NCI-H1930 (cell line): Measurements from ENCODE around the gene PROM2.
"Not testable (repeated sequence)": the region's sequence is repeated elsewhere in the genome, so short reads cannot be mapped to it uniquely, and the experiment has no call there.

Source experiments
- DNase-seq, 2 experiments: peaks; one replicate each; lab custom pipeline; 2025; lab: John Stamatoyannopoulos, UW

PROM2 gene

GRCh38 chr2:95274291-95275150, at the start of gene PROM2:
PROM2 (plus strand) TSS chr2:95274449; CDS start chr2:95274586, 137 bp downstream.
- DNase-seq: no peak

- DNase-seq: no peak
Measured at GRCh38 chr2:95225658-95226057, 48.6 kb upstream of the PROM2 start.

GRCh38 chr2:95231723-95232122, 42.5 kb upstream of the PROM2 start:
- peak in 1 of 2 experiments; percentile 2 for DNase-seq

- DNase-seq: no peak
Measured at GRCh38 chr2:95232232-95232631, 42.0 kb upstream of the PROM2 start.

GRCh38 chr2:95234286-95234785, 39.9 kb upstream of the PROM2 start:
- no peak for DNase-seq

- DNase-seq: no peak
Measured at GRCh38 chr2:95234816-95235215, 39.4 kb upstream of the PROM2 start.

GRCh38 chr2:95238131-95238530, 36.1 kb upstream of the PROM2 start:
- DNase-seq: no peak

- DNase-seq: no peak
Measured at GRCh38 chr2:95240091-95240490, 34.2 kb upstream of the PROM2 start.

- no peak for DNase-seq
Measured at GRCh38 chr2:95240556-95240955, 33.7 kb upstream of the PROM2 start.

- not testable (repeated sequence) for DNase-seq
Measured at GRCh38 chr2:95242084-95242483, 32.2 kb upstream of the PROM2 start.

- DNase-seq: no peak
Measured at GRCh38 chr2:95258271-95258670, 16.0 kb upstream of the PROM2 start.

GRCh38 chr2:95260028-95261023, 13.9 kb upstream of the PROM2 start:
- DNase-seq: no peak

- DNase-seq: no peak
Measured at GRCh38 chr2:95261602-95262001, 12.6 kb upstream of the PROM2 start.

- no peak for DNase-seq
Measured at GRCh38 chr2:95262896-95263542, 11.2 kb upstream of the PROM2 start.

- no peak for DNase-seq
Measured at GRCh38 chr2:95264624-95265023, 9.6 kb upstream of the PROM2 start.

GRCh38 chr2:95265182-95265581, 9.1 kb upstream of the PROM2 start:
- no peak for DNase-seq

GRCh38 chr2:95266781-95267430, 7.3 kb upstream of the PROM2 start:
- no peak for DNase-seq

- DNase-seq: no peak
Measured at GRCh38 chr2:95267458-95268210, 6.6 kb upstream of the PROM2 start.

GRCh38 chr2:95268211-95269035, 5.8 kb upstream of the PROM2 start:
- no peak for DNase-seq
